ENCODE results near the gene EFCAB6. TPM values are rescaled to one million over a fixed set of nuclear protein-coding genes. Genes with fewer than 3 reads are reported as not detected.
A peak's percentile ranks its signal among the peaks of the same experiment; 100 is the strongest.

EFCAB6 gene
- total and polyA plus RNA-seq, 10 of the 15 experiments (the other 5 are each of a cell fraction or from before 2014, with no cell fraction given) = 0.05 to 0.42 (median 0.19) TPM

GRCh38 chr22:43798492-43798891 lies 13.6 kb downstream of the EFCAB6 start (continued):
- TF ChIP-seq, protein P1, sequence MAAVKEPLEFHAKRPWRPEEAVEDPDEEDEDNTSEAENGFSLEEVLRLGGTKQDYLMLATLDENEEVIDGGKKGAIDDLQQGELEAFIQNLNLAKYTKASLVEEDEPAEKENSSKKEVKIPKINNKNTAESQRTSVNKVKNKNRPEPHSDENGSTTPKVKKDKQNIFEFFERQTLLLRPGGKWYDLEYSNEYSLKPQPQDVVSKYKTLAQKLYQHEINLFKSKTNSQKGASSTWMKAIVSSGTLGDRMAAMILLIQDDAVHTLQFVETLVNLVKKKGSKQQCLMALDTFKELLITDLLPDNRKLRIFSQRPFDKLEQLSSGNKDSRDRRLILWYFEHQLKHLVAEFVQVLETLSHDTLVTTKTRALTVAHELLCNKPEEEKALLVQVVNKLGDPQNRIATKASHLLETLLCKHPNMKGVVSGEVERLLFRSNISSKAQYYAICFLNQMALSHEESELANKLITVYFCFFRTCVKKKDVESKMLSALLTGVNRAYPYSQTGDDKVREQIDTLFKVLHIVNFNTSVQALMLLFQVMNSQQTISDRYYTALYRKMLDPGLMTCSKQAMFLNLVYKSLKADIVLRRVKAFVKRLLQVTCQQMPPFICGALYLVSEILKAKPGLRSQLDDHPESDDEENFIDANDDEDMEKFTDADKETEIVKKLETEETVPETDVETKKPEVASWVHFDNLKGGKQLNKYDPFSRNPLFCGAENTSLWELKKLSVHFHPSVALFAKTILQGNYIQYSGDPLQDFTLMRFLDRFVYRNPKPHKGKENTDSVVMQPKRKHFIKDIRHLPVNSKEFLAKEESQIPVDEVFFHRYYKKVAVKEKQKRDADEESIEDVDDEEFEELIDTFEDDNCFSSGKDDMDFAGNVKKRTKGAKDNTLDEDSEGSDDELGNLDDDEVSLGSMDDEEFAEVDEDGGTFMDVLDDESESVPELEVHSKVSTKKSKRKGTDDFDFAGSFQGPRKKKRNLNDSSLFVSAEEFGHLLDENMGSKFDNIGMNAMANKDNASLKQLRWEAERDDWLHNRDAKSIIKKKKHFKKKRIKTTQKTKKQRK (IDR thresholded peaks at IDR 0.05; ENCODE audit: low read depth, low read length) = no peak
- TF ChIP-seq BCL11A (IDR thresholded peaks at IDR 0.05; ENCODE audit: low read depth, low read length) = peak; percentile 66
- TF ChIP-seq CHD1 (IDR thresholded peaks at IDR 0.05; ENCODE audit: low read depth, low read length) = no peak
- no peak for TF ChIP-seq ATF3 (IDR thresholded peaks at IDR 0.05; ENCODE audit: borderline replicate concordance, extremely low read depth, low read depth, low read length)
- TF ChIP-seq MYB (IDR thresholded peaks at IDR 0.05; ENCODE audit: borderline replicate concordance, low read depth, low read length) = no peak
- no peak for TF ChIP-seq ZNF622 (IDR thresholded peaks at IDR 0.05)
- TF ChIP-seq, protein P2, sequence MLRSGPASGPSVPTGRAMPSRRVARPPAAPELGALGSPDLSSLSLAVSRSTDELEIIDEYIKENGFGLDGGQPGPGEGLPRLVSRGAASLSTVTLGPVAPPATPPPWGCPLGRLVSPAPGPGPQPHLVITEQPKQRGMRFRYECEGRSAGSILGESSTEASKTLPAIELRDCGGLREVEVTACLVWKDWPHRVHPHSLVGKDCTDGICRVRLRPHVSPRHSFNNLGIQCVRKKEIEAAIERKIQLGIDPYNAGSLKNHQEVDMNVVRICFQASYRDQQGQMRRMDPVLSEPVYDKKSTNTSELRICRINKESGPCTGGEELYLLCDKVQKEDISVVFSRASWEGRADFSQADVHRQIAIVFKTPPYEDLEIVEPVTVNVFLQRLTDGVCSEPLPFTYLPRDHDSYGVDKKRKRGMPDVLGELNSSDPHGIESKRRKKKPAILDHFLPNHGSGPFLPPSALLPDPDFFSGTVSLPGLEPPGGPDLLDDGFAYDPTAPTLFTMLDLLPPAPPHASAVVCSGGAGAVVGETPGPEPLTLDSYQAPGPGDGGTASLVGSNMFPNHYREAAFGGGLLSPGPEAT (IDR thresholded peaks at IDR 0.05; ENCODE audit: low read depth) = no peak
- TF ChIP-seq ZBTB40 (IDR thresholded peaks at IDR 0.05; ENCODE audit: borderline replicate concordance) = no peak
- no peak for TF ChIP-seq SIX5 (IDR thresholded peaks at IDR 0.05; ENCODE audit: low read depth, low read length, severe bottlenecking)
- no peak for TF ChIP-seq ZNF274 (IDR thresholded peaks at IDR 0.05; ENCODE audit: insufficient read depth, insufficient read length)
- peak; percentile 26; the same call in 1 of the 2 replicates for TF ChIP-seq ESRRA (IDR thresholded peaks at IDR 0.05; ENCODE audit: low read length)
- TF ChIP-seq EZH2 (IDR thresholded peaks at IDR 0.05; ENCODE audit: borderline replicate concordance, control insufficient read depth, low read depth, low read length) = no peak
- TF ChIP-seq BHLHE40 (IDR thresholded peaks at IDR 0.05; ENCODE audit: borderline replicate concordance in 1 of 2, low read depth in 2 of 2, low read length in 1 of 2) = peak in 1 of 2 experiments; percentile 55; a peak in 2 of 4 replicates
- TF ChIP-seq ZNF24 (IDR thresholded peaks at IDR 0.05) = no peak
- TF ChIP-seq TBL1XR1 (IDR thresholded peaks at IDR 0.05; ENCODE audit: low read depth, low read length) = no peak

Data from GM12878 (cell line).